HepG2 (cell line): ENCODE results near the gene SERPINB1. TPM values are rescaled to one million over a fixed set of nuclear protein-coding genes. Genes with fewer than 3 reads are reported as not detected.
A peak's percentile ranks its signal among the peaks of the same experiment; 100 is the strongest.

ENCODE experiments used
- CSRNP2 ChIP-seq: sonication (generic); formaldehyde crosslinking; conservative IDR thresholded peaks from 2 replicates; pipeline ENCODE4 v1.8.0; 2022; ENCODE audit warnings: low read depth, missing genetic modification reagents
- ELF1 ChIP-seq: sonication (generic); formaldehyde crosslinking; IDR thresholded peaks from 2 replicates; pipeline ENCODE4 v1.4.0; 2020; ENCODE audit warnings: missing genetic modification reagents
- ELF3 ChIP-seq: IDR thresholded peaks from 2 replicates; pipeline ENCODE4 v1.6.1; 2016; ENCODE audit warnings: missing genetic modification reagents, missing compliant biosample characterization
- ELF4 ChIP-seq: sonication (generic); formaldehyde crosslinking; IDR thresholded peaks from 2 replicates; pipeline ENCODE4 v1.5.0; 2020; ENCODE audit warnings: missing genetic modification reagents, mild to moderate bottlenecking, moderate library complexity, borderline replicate concordance
- ETV5 ChIP-seq: IDR thresholded peaks from 2 replicates; pipeline ENCODE4 v1.6.1; 2018; ENCODE audit warnings: missing biosample characterization, missing genetic modification reagents, inconsistent platforms, borderline replicate concordance
- HMGA1 ChIP-seq: sonication (generic); formaldehyde crosslinking; conservative IDR thresholded peaks from 2 replicates; pipeline ENCODE4 v1.4.0; 2020; ENCODE audit warnings: missing genetic modification reagents
- LCORL ChIP-seq, 2 experiments: fragments of 450-650 bp in 1 of 2; sonication (generic) in 1 of 2; formaldehyde crosslinking in 1 of 2; IDR thresholded peaks; 2 replicates each; pipeline versions ENCODE4 v1.5.0 to v1.6.1; 2017 to 2020; ENCODE audit warnings: antibody characterized with exemption in 1 of 2, missing genetic modification reagents in 1 of 2
- MED1 ChIP-seq: sonication (generic); formaldehyde crosslinking; IDR thresholded peaks from 2 replicates; pipeline ENCODE4 v1.4.0; 2020; ENCODE audit warnings: missing genetic modification reagents
- NFKB2 ChIP-seq: sonication (generic); formaldehyde crosslinking; IDR thresholded peaks from 2 replicates; pipeline ENCODE4 v1.4.0; 2020; ENCODE audit warnings: missing genetic modification reagents, borderline replicate concordance
- RAD21 ChIP-seq: fragments of 450-650 bp; formaldehyde crosslinking; IDR thresholded peaks from 2 replicates; pipeline ENCODE4 v1.5.0; 2020; ENCODE audit warnings: mild to moderate bottlenecking
- RFXANK ChIP-seq: IDR thresholded peaks from 2 replicates; pipeline ENCODE4 v1.6.1; 2016
- RNF2 ChIP-seq: fragments of 450-650 bp; conservative IDR thresholded peaks from 2 replicates; pipeline ENCODE4 v1.6.1; 2016; ENCODE audit warnings: low read depth
- SMYD3 ChIP-seq: sonication (generic); formaldehyde crosslinking; IDR thresholded peaks from 2 replicates; pipeline ENCODE4 v1.8.1; 2023; ENCODE audit warnings: mild to moderate bottlenecking, missing genetic modification reagents
- SNAPC2 ChIP-seq: sonication (generic); formaldehyde crosslinking; IDR thresholded peaks from 2 replicates; pipeline ENCODE4 v1.8.1; 2022; ENCODE audit warnings: mild to moderate bottlenecking, missing genetic modification reagents
- SP140L ChIP-seq: sonication (generic); formaldehyde crosslinking; IDR thresholded peaks from 2 replicates; pipeline ENCODE4 v1.4.0; 2020; ENCODE audit warnings: missing genetic modification reagents, borderline replicate concordance
- ZFP1 ChIP-seq: IDR thresholded peaks from 2 replicates; pipeline ENCODE4 v1.6.1; 2016
- ZNF253 ChIP-seq: sonication (generic); formaldehyde crosslinking; IDR thresholded peaks from 2 replicates; pipeline ENCODE4 v1.8.0; 2022; ENCODE audit warnings: mild to moderate bottlenecking, missing genetic modification reagents, borderline replicate concordance
- ZNF292 ChIP-seq: sonication (generic); formaldehyde crosslinking; IDR thresholded peaks from 2 replicates; pipeline ENCODE4 v1.8.1; 2022; ENCODE audit warnings: mild to moderate bottlenecking, low read depth, missing genetic modification reagents, borderline replicate concordance
- ZNF431 ChIP-seq: sonication (generic); formaldehyde crosslinking; IDR thresholded peaks from 2 replicates; pipeline ENCODE4 v1.9.0; 2022; ENCODE audit warnings: missing genetic modification reagents, low read depth, mild to moderate bottlenecking, borderline replicate concordance
- ZNF562 ChIP-seq: sonication (generic); formaldehyde crosslinking; IDR thresholded peaks from 2 replicates; pipeline ENCODE4 v1.8.0; 2022; ENCODE audit warnings: missing genetic modification reagents, borderline replicate concordance
- ZNF713 ChIP-seq: sonication (generic); formaldehyde crosslinking; IDR thresholded peaks from 2 replicates; pipeline ENCODE4 v1.4.0; 2020; ENCODE audit warnings: mild to moderate bottlenecking, missing genetic modification reagents
- polyA plus RNA-seq, 8 experiments: library from polyadenylated mRNA; depleted of rRNA in 3 of 8; stranded (reverse) in 7 of 8; unstranded in 1 of 8; fragments of >200 nt; fragmentation: Illumina TruSeq in 4 of 8; extraction: Trizol in 4 of 8; gene quantifications; 2 replicates each; pipeline versions ENCODE4 v1.2.1 to v1.2.3, GENCODE V29; 2011 to 2016; ENCODE audit warnings: low read depth in 4 of 8, missing spikeins in 1 of 8, mixed read lengths in 1 of 8; ENCODE audit not compliant: insufficient read depth in 1 of 8
- total RNA-seq, 5 experiments: library from RNA; depleted of rRNA; stranded (reverse); fragments of >200 nt; fragmentation: Illumina TruSeq; extraction: Trizol; gene quantifications; 2 replicates each; pipeline ENCODE4 v1.2.3, GENCODE V29; 2016; ENCODE audit warnings: low read depth in 1 of 5
- TF ChIP-seq, protein P1 (sequence below), 2 experiments: sonication (generic) in 1 of 2; formaldehyde crosslinking in 1 of 2; IDR thresholded peaks; 2 replicates each; pipeline versions ENCODE4 v1.4.0 to v1.6.1; 2018 to 2020; ENCODE audit warnings: missing genetic modification reagents in 2 of 2, borderline replicate concordance in 1 of 2, low read depth in 1 of 2, mild to moderate bottlenecking in 1 of 2, missing biosample characterization in 1 of 2
- TF ChIP-seq, protein P2 (sequence below): sonication (generic); IDR thresholded peaks from 2 replicates; pipeline ENCODE4 v1.6.1; 2016; ENCODE audit warnings: low read depth, borderline replicate concordance
- TF ChIP-seq, protein P3 (sequence below): IDR thresholded peaks from 2 replicates; pipeline ENCODE4 v1.4.0; 2020; ENCODE audit warnings: mild to moderate bottlenecking, missing genetic modification reagents

SERPINB1 gene
- total and polyA plus RNA-seq, 2 of the 13 experiments (the other 11 are each of a cell fraction or from before 2014, with no cell fraction given) = 41.4 to 60.5 TPM

GRCh38 chr6:2865694-2866151 is 24.1 kb upstream of the SERPINB1 start (continued):
- TF ChIP-seq ZNF292 (CRISPR knock-in tag) = no peak
- no peak for TF ChIP-seq RFXANK (CRISPR knock-in tag)
- TF ChIP-seq ETV5 (CRISPR knock-in tag) = peak; percentile 26; the same call in 1 of the 2 replicates
- no peak for TF ChIP-seq SP140L (CRISPR knock-in tag)
- no peak for TF ChIP-seq ZNF713
- TF ChIP-seq, protein P1, sequence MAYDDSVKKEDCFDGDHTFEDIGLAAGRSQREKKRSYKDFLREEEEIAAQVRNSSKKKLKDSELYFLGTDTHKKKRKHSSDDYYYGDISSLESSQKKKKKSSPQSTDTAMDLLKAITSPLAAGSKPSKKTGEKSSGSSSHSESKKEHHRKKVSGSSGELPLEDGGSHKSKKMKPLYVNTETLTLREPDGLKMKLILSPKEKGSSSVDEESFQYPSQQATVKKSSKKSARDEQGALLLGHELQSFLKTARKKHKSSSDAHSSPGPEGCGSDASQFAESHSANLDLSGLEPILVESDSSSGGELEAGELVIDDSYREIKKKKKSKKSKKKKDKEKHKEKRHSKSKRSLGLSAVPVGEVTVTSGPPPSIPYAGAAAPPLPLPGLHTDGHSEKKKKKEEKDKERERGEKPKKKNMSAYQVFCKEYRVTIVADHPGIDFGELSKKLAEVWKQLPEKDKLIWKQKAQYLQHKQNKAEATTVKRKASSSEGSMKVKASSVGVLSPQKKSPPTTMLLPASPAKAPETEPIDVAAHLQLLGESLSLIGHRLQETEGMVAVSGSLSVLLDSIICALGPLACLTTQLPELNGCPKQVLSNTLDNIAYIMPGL (CRISPR knock-in tag; IDR thresholded peaks at IDR 0.05; ENCODE audit: borderline replicate concordance in 1 of 2, low read depth in 1 of 2) = no peak
- TF ChIP-seq LCORL (IDR thresholded peaks at IDR 0.05) = no peak
- TF ChIP-seq LCORL (CRISPR knock-in tag; IDR thresholded peaks at IDR 0.05) = peak; percentile 55; the same call in 1 of the 2 replicates
- TF ChIP-seq ZNF431 (CRISPR knock-in tag) = no peak
- no peak for TF ChIP-seq ZNF253 (CRISPR knock-in tag)
- no peak for TF ChIP-seq NFKB2 (CRISPR knock-in tag)
- no peak for TF ChIP-seq ELF1 (CRISPR knock-in tag)
- TF ChIP-seq SMYD3 = no peak
- TF ChIP-seq SNAPC2 = no peak
- no peak for TF ChIP-seq ZNF562 (CRISPR knock-in tag)
- no peak for TF ChIP-seq RNF2
- no peak for TF ChIP-seq ELF4
- no peak for TF ChIP-seq ZFP1 (CRISPR knock-in tag)
- no peak for TF ChIP-seq HMGA1 (CRISPR knock-in tag)
- TF ChIP-seq CSRNP2 (CRISPR knock-in tag) = no peak
- no peak for TF ChIP-seq RAD21 (CRISPR knock-in tag)
- TF ChIP-seq, protein P2, sequence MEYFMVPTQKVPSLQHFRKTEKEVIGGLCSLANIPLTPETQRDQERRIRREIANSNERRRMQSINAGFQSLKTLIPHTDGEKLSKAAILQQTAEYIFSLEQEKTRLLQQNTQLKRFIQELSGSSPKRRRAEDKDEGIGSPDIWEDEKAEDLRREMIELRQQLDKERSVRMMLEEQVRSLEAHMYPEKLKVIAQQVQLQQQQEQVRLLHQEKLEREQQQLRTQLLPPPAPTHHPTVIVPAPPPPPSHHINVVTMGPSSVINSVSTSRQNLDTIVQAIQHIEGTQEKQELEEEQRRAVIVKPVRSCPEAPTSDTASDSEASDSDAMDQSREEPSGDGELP = no peak
- TF ChIP-seq, protein P3, sequence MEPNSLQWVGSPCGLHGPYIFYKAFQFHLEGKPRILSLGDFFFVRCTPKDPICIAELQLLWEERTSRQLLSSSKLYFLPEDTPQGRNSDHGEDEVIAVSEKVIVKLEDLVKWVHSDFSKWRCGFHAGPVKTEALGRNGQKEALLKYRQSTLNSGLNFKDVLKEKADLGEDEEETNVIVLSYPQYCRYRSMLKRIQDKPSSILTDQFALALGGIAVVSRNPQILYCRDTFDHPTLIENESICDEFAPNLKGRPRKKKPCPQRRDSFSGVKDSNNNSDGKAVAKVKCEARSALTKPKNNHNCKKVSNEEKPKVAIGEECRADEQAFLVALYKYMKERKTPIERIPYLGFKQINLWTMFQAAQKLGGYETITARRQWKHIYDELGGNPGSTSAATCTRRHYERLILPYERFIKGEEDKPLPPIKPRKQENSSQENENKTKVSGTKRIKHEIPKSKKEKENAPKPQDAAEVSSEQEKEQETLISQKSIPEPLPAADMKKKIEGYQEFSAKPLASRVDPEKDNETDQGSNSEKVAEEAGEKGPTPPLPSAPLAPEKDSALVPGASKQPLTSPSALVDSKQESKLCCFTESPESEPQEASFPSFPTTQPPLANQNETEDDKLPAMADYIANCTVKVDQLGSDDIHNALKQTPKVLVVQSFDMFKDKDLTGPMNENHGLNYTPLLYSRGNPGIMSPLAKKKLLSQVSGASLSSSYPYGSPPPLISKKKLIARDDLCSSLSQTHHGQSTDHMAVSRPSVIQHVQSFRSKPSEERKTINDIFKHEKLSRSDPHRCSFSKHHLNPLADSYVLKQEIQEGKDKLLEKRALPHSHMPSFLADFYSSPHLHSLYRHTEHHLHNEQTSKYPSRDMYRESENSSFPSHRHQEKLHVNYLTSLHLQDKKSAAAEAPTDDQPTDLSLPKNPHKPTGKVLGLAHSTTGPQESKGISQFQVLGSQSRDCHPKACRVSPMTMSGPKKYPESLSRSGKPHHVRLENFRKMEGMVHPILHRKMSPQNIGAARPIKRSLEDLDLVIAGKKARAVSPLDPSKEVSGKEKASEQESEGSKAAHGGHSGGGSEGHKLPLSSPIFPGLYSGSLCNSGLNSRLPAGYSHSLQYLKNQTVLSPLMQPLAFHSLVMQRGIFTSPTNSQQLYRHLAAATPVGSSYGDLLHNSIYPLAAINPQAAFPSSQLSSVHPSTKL (CRISPR knock-in tag) = peak; percentile 60
- 0 out of 2 replicates have a peak, but pooled peaks have one; percentile 27 for TF ChIP-seq ELF3 (CRISPR knock-in tag)
- peak; percentile 75 for TF ChIP-seq MED1
